Activated naive CD4-positive, alpha-beta T cell treated with anti-CD3 and anti-CD28 coated beads, Interleukin-2, amount 50 U/mL, for 24 hours (primary cell): Measurements from ENCODE around the gene CCL4L2.
A peak's percentile ranks its signal among the peaks of the same experiment; 100 is the strongest.
"Not testable (repeated sequence)": the region's sequence is repeated elsewhere in the genome, so short reads cannot be mapped to it uniquely, and the experiment has no call there.

ENCODE experiments used
- H3K27ac Mint-ChIP-seq: one replicate; pipeline ENCODE4 v1.8.0; 2021; ENCODE audit warnings: mild to moderate bottlenecking, mixed read lengths
- H3K27me3 Mint-ChIP-seq: one replicate; pipeline ENCODE4 v1.8.0; 2021; ENCODE audit warnings: mixed read lengths
- H3K36me3 Mint-ChIP-seq: one replicate; pipeline ENCODE4 v1.8.0; 2021; ENCODE audit warnings: mixed read lengths
- H3K4me1 Mint-ChIP-seq: one replicate; pipeline ENCODE4 v1.8.0; 2021; ENCODE audit warnings: mixed read lengths
- H3K4me3 Mint-ChIP-seq: one replicate; pipeline ENCODE4 v1.8.0; 2021; ENCODE audit warnings: mild to moderate bottlenecking, mixed read lengths
- H3K9me3 Mint-ChIP-seq: one replicate; pipeline ENCODE4 v1.8.0; 2021; ENCODE audit warnings: mixed read lengths

Gene CCL4L2

DNA sequence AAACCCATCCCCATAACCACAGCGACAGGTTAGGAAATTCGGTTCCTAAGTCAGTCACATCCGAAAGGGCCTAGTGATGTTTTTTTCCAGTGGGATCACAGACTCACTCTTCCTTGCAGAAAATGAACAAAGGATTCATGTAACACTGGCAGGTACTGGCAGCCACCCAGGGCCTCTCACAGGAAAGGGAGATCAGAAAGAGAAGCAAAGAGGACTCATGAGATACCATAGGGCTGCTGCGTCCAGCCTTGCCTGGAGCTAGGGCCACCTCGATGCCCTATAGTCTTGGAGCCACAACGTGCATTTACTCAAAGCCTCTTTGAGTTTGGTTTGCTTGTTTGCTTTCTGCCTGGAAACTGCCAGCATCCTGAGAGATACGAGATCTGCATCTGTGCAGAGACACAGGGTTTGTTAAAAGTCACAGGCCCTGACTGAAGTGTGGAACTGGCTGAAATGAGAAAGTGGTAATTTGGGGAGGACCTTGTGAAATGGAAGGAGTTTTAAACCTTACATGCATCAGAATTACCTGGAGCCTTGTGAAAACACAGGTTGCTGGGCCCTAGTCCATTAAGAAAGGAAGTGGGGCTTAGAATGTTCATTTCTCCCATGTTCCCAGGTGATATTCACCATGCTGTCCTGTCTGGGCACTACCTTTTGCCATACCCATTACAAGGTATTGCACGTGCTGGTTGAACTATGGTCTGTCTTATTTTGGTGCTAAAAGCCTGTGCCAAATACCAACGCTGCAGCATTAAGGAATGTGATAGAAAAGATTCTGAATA, 20.1 kb upstream of the CCL4L2 start:
- peaks cover 33% of the 10 kb centered on the region for H3K27me3 Mint-ChIP-seq
- not testable (repeated sequence) for H3K4me3 Mint-ChIP-seq, H3K36me3 Mint-ChIP-seq, H3K27ac Mint-ChIP-seq, H3K9me3 Mint-ChIP-seq
- H3K4me1 Mint-ChIP-seq = peaks cover 13% of the 10 kb centered on the region

DNA sequence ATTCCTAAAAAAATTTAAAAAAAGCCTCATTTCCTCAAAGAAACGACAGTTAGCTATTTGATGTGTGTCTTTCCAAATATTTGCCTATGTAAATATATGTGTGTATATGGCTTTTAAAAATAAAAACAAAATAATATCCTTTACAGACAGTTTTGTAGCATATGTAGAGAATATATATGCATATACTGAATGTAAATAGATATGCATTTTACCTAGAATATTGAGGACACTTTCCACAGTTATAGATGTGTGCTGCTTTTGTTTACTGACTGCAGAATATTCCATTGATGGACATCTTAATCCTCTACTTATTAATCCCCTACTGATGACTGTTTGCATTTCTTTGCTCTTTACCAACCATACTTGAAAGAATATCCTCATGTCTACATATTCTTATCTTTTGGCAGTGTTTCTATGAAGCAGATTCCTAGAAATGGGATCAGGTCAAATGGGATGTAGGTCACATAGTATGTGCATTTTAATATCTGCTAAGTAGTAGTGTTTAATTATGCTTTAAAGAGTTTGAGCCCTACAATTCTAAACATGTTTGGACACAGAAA, 17.6 kb upstream of the CCL4L2 start:
- H3K27ac Mint-ChIP-seq = no peak overlapping the region
- no peaks in the 10 kb centered on the region for H3K9me3 Mint-ChIP-seq
- H3K4me3 Mint-ChIP-seq = no peak overlapping the region
- peaks cover 13% of the 10 kb centered on the region for H3K4me1 Mint-ChIP-seq
- peaks cover 20% of the 10 kb centered on the region for H3K27me3 Mint-ChIP-seq
- H3K36me3 Mint-ChIP-seq = no peaks in the 10 kb centered on the region

DNA sequence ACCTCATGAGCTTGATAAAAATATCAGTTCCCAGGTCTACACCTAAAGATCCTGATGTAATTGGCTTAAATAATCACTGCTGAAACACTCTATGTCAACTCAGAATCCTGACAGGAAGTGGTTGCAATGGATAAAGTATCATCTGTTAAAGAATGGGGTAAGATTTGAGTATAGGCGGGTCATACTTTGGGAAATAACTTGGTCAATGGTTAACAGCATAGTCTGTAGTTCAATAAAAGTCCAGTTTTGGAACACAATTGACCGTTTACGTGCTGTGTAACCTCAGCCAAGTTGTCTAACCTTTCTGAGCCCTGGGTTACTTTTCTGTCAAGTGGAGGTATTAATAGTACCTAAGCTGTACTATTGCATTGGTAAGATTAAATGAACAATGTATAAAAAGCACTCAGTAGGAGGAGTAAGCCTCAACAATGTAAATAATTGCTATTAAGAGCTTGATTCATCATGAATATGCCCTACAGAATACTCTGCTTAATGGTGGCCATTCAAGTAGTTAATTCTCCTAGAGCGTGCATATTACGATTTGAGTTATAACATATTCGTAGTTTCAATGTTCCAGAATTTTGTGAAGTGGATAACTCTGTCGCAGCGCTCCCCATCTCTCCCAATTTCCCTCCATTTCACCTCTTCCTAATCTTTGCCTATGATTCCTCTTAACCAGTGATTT, 16.6 kb upstream of the CCL4L2 start:
- not testable (repeated sequence) for H3K9me3 Mint-ChIP-seq, H3K27ac Mint-ChIP-seq, H3K36me3 Mint-ChIP-seq, H3K4me3 Mint-ChIP-seq
- Mint-ChIP-seq H3K27me3 (peaks cover 24% of the 10 kb centered on the region), H3K4me1 (peaks cover 17% of the 10 kb centered on the region)

DNA sequence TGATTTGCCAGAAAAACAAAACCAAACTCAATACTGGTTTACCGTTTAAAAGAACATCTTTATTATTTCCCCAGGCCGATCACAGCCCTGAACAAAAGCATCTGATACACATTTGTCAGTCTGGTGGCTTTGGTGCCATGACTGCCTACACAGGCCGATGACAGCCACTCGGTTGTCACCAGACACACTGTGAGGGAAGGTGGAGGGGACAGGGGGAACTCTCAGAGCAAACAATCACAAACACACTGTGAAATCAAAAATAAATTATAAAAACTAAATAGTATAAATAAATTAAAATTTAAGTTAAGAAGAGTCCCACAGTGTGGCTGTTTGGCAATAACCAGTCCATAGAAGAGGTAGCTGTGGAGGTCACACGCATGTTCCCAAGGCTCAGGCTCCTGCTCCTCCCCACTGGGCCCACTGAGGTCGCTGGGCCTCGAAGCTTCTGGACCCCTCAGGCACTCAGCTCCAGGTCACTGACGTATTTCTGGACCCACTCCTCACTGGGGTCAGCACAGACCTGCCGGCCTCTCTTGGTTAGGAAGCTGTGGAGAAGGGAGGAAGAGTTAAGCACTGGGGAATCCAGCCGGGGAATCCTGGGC, 15.9 kb upstream of the CCL4L2 start:
- H3K27ac Mint-ChIP-seq, H3K36me3 Mint-ChIP-seq, H3K4me3 Mint-ChIP-seq, H3K9me3 Mint-ChIP-seq: not testable (repeated sequence)
- peaks cover 19% of the 10 kb centered on the region for H3K4me1 Mint-ChIP-seq
- peaks cover 23% of the 10 kb centered on the region for H3K27me3 Mint-ChIP-seq

DNA sequence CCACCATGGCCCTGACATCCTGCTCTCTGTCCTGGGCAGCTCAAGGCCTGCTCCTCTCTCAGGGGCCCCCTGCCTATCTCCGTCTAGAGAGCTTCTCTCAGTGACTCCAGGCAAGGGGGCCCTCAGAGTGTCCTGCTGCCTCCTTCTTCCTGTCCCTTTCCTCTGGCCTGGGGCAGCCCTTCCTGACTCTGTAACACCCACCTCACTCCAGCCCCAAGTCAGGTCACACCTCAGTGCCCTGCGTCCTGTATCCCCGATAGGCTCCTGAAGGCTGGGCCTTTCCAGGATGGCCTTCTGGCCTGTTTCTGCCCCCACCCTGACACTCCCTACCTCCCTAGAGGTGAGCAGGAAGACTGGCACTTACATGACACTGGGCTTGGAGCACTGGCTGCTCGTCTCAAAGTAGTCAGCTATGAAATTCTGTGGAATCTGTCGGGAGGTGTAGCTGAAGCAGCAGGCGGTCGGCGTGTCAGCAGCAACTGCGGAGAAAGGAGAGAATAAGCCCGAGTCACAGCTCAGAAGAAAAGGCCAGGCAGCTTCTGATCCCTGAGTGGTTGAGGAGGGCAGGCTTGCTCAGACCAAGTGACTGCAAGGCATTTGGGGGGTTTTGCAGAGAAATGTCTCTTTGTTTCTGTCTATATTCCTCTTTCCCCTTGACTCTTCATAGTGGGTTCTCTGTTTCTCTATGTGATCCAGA, 15.3 kb upstream of the CCL4L2 start:
- no peak overlapping the region for H3K4me3 Mint-ChIP-seq
- H3K9me3 Mint-ChIP-seq = no peaks in the 10 kb centered on the region
- H3K27ac Mint-ChIP-seq = no peak overlapping the region
- peaks cover 21% of the 10 kb centered on the region for H3K27me3 Mint-ChIP-seq
- H3K4me1 Mint-ChIP-seq = peaks cover 19% of the 10 kb centered on the region
- H3K36me3 Mint-ChIP-seq = no peaks in the 10 kb centered on the region

DNA sequence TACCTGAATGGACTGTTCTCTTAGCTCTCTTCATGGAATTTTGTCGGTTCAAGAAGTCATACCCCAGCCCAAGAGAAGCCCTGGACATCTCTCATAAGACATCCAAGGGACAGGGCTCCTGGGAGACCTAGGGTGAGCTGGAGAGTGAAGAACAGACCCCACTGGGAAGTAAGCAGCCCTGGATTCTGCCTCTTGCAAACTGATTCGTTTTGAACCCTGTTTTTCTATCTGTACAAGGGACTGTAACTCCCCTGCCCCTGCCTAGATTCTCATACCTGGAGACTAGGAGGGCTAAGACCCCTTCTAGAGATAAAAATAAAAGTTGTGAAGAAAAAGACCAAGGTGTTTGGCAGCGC, 14.8 kb upstream of the CCL4L2 start:
- Mint-ChIP-seq H3K4me1 (peaks cover 19% of the 10 kb centered on the region), H3K9me3 (no peaks in the 10 kb centered on the region), H3K4me3 (no peak overlapping the region), H3K36me3 (no peaks in the 10 kb centered on the region), H3K27me3 (peaks cover 21% of the 10 kb centered on the region), H3K27ac (no peak overlapping the region)

DNA sequence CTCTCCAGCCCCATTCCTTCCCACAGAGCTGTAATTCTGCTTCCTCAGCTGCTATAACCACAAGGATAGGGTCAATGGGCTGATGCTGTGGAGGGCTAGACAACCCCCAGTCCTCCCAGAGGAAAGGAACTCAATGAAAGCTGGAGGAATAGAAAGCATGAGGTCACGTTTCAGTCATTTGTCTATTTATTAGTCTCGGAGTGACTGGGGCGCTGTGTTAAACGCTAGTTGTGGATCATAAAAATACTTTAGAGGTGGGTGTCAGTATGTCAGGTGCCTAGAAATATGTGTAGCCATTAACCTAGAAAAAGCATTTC, 13.5 kb upstream of the CCL4L2 start:
- H3K27me3 Mint-ChIP-seq = peaks cover 17% of the 10 kb centered on the region
- H3K27ac Mint-ChIP-seq = no peak overlapping the region
- H3K9me3 Mint-ChIP-seq = no peaks in the 10 kb centered on the region
- H3K36me3 Mint-ChIP-seq = no peaks in the 10 kb centered on the region
- H3K4me1 Mint-ChIP-seq = peaks cover 16% of the 10 kb centered on the region
- H3K4me3 Mint-ChIP-seq = no peak overlapping the region

DNA sequence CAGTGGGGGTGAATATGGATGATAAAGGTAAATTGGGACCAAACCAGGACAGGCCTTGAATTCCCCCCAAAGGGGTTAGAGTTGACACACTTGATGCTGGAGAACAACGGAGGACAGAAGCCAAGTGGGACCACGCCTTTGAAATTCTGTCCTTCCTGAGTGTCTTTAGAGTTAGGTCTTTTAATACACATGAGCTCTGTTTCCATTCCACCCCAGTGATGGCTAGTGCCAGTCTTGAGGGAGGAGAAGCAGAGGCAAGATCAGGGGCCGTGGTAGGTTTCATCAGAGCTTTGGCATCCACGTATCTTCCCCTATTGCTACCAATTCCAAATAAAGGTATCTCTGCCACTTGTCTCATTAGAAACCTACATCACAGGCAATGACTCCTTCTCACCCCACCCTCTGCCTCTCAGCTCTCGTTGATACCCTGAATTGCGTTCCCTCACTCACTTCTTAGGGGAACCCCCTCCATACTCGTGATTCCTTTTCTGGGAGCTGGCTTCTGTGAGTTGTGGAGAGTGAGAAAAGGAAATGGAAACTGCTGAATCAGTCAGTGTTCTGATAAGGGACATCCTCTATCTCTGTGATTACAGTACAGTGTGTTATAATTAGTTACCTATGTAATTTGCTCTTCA, 11.9 kb upstream of the CCL4L2 start:
- no peaks in the 10 kb centered on the region for H3K36me3 Mint-ChIP-seq
- no peaks in the 10 kb centered on the region for H3K9me3 Mint-ChIP-seq
- peaks cover 19% of the 10 kb centered on the region for H3K27me3 Mint-ChIP-seq
- no peak overlapping the region for H3K4me3 Mint-ChIP-seq
- H3K27ac Mint-ChIP-seq = peak overlapping the region; percentile 20
- peaks cover 16% of the 10 kb centered on the region for H3K4me1 Mint-ChIP-seq

DNA sequence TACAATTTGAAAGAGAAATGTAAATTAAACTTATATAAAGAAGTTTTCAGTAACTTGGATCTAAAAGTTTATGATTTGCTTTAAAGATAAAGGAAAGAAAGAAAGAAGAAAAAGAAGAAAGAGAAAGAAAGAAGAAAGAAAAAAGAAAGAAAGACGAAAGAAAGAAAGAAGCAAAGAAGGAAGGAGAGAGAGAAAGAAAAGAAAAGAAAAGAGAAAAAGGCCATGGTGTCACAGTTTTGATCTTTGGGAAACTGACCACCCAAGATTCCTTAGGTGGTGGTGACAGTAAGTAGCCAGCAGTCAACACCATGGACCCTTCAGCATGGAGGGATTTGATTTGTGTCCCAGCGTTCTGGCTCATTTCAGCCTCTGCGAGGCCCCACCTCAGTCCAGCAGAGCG, 9.8 kb upstream of the CCL4L2 start:
- H3K36me3 Mint-ChIP-seq, H3K4me3 Mint-ChIP-seq, H3K27ac Mint-ChIP-seq, H3K9me3 Mint-ChIP-seq: not testable (repeated sequence)
- Mint-ChIP-seq H3K4me1 (peaks cover 16% of the 10 kb centered on the region), H3K27me3 (peaks cover 12% of the 10 kb centered on the region)

DNA sequence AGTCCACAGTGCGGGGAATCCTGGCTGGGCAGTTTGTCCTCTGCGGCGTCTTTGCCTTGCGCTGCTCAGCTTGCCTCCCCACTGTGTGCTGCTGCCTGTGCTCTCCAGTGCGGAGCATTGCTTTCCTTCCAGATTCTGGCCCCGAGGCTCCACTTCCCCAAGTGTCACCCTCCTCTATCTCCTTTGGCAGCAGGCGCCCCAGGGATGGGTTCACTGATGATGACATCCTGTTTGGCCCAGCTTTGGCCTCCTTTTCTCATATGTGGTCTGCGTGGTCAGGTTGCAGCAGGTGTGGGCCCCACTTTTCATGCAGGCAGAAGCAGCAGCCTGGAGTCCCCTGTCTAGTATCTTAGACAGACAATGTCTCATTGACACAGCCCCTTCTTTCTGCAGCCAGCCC, 9.4 kb upstream of the CCL4L2 start:
- H3K4me3 Mint-ChIP-seq, H3K36me3 Mint-ChIP-seq, H3K9me3 Mint-ChIP-seq, H3K27ac Mint-ChIP-seq: not testable (repeated sequence)
- H3K4me1 Mint-ChIP-seq = peaks cover 14% of the 10 kb centered on the region
- peaks cover 13% of the 10 kb centered on the region for H3K27me3 Mint-ChIP-seq

DNA sequence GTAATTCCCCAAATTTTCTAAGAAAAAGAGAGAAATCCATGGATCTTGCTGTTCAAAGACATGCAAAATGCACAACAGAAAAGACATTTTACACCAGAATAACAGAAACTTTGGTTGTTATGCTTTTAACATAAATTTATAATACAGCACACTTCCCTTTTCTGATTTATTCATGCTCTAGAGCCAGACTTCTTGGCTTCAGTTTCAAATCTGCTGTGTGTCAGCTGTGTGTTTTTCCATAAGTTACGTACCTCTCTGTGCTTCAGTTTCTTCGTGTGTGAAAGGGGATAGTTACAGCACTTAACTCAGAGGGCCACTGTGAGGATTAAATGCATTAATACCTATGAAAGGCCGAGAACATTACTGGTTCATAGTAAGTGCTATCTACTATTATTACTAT, 7.5 kb upstream of the CCL4L2 start:
- H3K9me3 Mint-ChIP-seq = no peaks in the 10 kb centered on the region
- no peak overlapping the region for H3K27ac Mint-ChIP-seq
- peaks cover 18% of the 10 kb centered on the region for H3K27me3 Mint-ChIP-seq
- H3K4me1 Mint-ChIP-seq = peaks cover 12% of the 10 kb centered on the region
- no peaks in the 10 kb centered on the region for H3K36me3 Mint-ChIP-seq
- no peak overlapping the region for H3K4me3 Mint-ChIP-seq

DNA sequence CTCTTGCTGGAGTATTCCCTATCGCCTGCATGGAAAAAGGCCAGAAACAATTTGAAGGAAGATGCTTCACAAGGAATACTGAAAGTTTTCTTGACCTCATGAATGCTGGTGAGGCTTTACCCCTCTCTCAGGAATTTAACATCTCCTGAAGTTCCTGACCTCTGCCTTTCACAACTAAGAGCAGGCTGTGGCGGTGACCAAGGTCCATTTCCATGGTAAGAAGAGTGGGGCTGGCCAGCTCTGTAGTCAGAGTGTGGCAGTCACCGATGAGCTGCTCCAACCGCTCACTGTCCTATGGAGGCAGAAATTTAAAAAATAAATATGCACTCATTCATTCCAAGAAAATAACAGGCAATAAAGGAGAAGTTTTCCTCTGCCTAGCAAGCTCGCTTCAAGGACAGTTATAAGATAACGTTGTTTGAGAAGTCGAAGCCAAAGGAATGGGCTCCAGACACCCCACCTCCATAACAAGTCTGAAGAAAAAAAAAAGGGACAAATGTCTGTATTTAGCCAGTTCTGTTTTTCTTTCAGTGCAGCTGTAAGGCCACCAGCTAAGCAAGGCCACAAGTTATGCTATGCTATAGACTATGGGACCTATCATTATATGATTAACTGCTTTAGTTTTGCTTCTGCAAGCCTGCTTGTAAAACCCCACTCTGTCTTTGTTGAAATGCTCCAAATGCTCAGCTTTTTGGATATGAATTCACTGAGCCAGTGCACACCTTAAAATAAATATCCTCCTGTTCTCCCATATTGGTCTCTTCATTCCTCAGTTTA, 6.0 kb upstream of the CCL4L2 start:
- H3K9me3 Mint-ChIP-seq = no peaks in the 10 kb centered on the region
- H3K4me3 Mint-ChIP-seq = no peak overlapping the region
- H3K27me3 Mint-ChIP-seq = peaks cover 13% of the 10 kb centered on the region
- no peaks in the 10 kb centered on the region for H3K36me3 Mint-ChIP-seq
- H3K4me1 Mint-ChIP-seq = peaks cover 7% of the 10 kb centered on the region
- no peak overlapping the region for H3K27ac Mint-ChIP-seq

DNA sequence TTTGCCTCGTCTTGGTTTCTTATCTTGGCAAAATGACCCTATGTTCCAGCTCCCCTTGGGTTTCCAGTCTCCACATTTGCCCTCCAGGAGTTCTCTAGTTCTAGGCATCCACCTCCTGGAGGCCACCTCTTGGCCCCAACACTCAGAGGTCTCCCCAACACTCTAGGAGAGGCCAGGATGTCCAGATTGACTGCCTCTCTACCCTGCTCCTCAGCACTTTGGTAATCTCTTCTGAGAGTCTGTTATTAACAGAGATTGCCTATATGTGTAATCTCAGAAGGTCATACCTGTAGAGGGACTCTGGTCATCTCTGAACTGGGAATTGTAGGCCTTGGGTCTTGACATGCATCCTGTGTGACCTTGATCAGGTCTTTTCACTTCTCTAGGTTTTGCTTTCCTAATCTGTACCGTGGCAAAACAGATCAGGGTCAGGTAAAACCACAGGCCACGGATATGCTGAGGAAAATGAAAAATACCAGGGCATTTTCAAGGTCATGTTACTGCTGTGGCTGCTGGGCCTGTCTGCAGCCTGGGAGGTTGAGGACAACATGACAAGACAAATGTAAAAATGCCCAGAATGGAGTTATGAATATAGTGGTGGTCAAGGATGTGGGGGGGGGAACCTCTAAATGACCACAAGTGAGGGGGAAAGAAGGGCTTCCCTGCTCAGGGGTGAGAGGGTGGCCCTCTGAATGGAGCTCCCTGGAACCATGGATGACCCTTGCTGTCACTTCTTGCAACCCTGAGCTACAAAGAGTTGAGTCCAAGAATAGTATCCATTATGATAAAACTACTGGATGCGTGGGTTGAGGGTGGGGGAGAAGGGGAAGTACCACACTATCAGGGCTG, 5.0 kb upstream of the CCL4L2 start:
- Mint-ChIP-seq H3K36me3 (no peaks in the 10 kb centered on the region), H3K4me3 (no peak overlapping the region), H3K4me1 (peaks cover 7% of the 10 kb centered on the region), H3K27me3 (peaks cover 14% of the 10 kb centered on the region), H3K9me3 (no peaks in the 10 kb centered on the region), H3K27ac (no peak overlapping the region)

DNA sequence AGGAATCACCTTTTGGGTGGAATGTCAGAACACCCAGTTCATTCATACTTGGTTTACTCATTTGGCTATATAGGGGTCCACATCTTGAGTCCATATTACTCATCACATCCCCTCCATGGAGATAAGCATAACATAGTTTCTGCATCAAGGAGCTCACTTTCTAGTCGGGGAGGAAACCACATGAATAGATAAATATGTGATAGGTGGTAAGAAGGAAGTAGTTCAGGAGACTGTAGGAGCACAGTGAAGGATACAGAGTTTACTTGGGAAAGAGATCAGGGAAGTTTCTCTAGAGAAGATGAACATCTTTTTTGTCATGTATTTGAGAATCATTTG, 4.4 kb upstream of the CCL4L2 start:
- not testable (repeated sequence) for H3K9me3 Mint-ChIP-seq, H3K4me1 Mint-ChIP-seq, H3K4me3 Mint-ChIP-seq, H3K36me3 Mint-ChIP-seq, H3K27ac Mint-ChIP-seq
- H3K27me3 Mint-ChIP-seq = peaks cover 16% of the 10 kb centered on the region
